SK-N-MC (cell line): ENCODE measurements around the gene CCSAP.

Source experiments
- EZH2 ChIP-seq: fragments of 200-600 bp; sonication (generic); IDR thresholded peaks from one replicate; pipeline ENCODE4 v1.6.1; 2017; ENCODE audit warnings: antibody characterized with exemption
- FOXP2 ChIP-seq: optimal IDR thresholded peaks from 2 replicates; pipeline ENCODE3; 2011; ENCODE audit warnings: mild to moderate bottlenecking, moderate library complexity; ENCODE audit not compliant: insufficient read depth; ENCODE audit errors: extremely low read length, control extremely low read depth
- POLR2AphosphoS5 ChIP-seq: IDR thresholded peaks from 2 replicates; pipeline ENCODE4 v1.6.1; 2012; ENCODE audit warnings: mild to moderate bottlenecking, low read depth, low read length, borderline replicate concordance

- TF ChIP-seq POLR2AphosphoS5 (no peak), EZH2 (no peak), FOXP2 (no peak)
These were observed 70.4 kb downstream of the CCSAP start for GRCh38 chr1:229272164-229273158.
